CD4-positive, alpha-beta memory T cell (primary cell): ENCODE measurements around the gene RCCD1. TPM values are rescaled to one million over a fixed set of nuclear protein-coding genes. Genes with fewer than 3 reads are reported as not detected.

Experiments
- CTCF ChIA-PET: fragments of 350-600 bp; sonication (Branson Sonifier 250); formaldehyde crosslinking; loops from one replicate; lab custom pipeline; 2021; ENCODE audit warnings: inconsistent platforms; ENCODE audit not compliant: partially characterized antibody; lab: Charles Lee
- POLR2A ChIA-PET: fragments of 350-600 bp; sonication (Branson Sonifier 250); formaldehyde crosslinking; loops from one replicate; lab custom pipeline; 2021; ENCODE audit not compliant: partially characterized antibody; lab: Charles Lee
- DNase-seq, 5 donors: peaks; one replicate each; pipeline versions ENCODE4 v3.0.0 to v3.0.0-alpha.2; 2020 to 2022; ENCODE audit warnings: mixed read lengths in 1 of 5
- H3K27ac ChIP-seq: one replicate; pipeline ENCODE4 v1.7.0; 2013; ENCODE audit warnings: low read depth, low read length
- H3K27me3 ChIP-seq: 2 replicates; pipeline ENCODE4 v1.7.0; 2013; ENCODE audit warnings: mild to moderate bottlenecking, low read length, moderate library complexity; ENCODE audit not compliant: insufficient read depth
- H3K36me3 ChIP-seq: 2 replicates; pipeline ENCODE4 v1.7.0; 2013; ENCODE audit warnings: mild to moderate bottlenecking, low read length, moderate library complexity; ENCODE audit not compliant: insufficient read depth
- H3K4me1 ChIP-seq: 2 replicates; pipeline ENCODE4 v1.7.0; 2013; ENCODE audit warnings: mild to moderate bottlenecking, low read length, moderate library complexity; ENCODE audit not compliant: insufficient read depth
- H3K4me3 ChIP-seq, 2 donors: one replicate each; pipeline ENCODE4 v1.7.0; 2013; ENCODE audit warnings: low read length in 2 of 2, mild to moderate bottlenecking in 1 of 2
- H3K9me3 ChIP-seq, 2 donors: one replicate each; pipeline ENCODE4 v1.7.0; 2013; ENCODE audit warnings: low read length in 2 of 2, control low read depth in 1 of 2; ENCODE audit not compliant: control insufficient read depth in 1 of 2
- H3K27ac Mint-ChIP-seq, 7 donors: one replicate each; pipeline ENCODE4 v1.8.0; 2020 to 2021; ENCODE audit warnings: mixed read lengths in 7 of 7, mild to moderate bottlenecking in 6 of 7, inconsistent platforms in 3 of 7, moderate library complexity in 3 of 7
- H3K27me3 Mint-ChIP-seq, 2 donors: one replicate each; pipeline ENCODE4 v1.8.0; 2020 to 2021; ENCODE audit warnings: mixed read lengths in 2 of 2
- H3K36me3 Mint-ChIP-seq, 2 donors: one replicate each; pipeline ENCODE4 v1.8.0; 2020 to 2021; ENCODE audit warnings: mixed read lengths in 2 of 2, inconsistent platforms in 1 of 2, mild to moderate bottlenecking in 1 of 2
- H3K4me1 Mint-ChIP-seq, 4 donors: one replicate each; pipeline ENCODE4 v1.8.0; 2020 to 2021; ENCODE audit warnings: mixed read lengths in 4 of 4, mild to moderate bottlenecking in 1 of 4
- H3K4me3 Mint-ChIP-seq, 8 donors: one replicate each; pipeline ENCODE4 v1.8.0; 2020 to 2021; ENCODE audit warnings: mixed read lengths in 8 of 8, mild to moderate bottlenecking in 7 of 8, moderate library complexity in 6 of 8, inconsistent platforms in 3 of 8
- H3K9me3 Mint-ChIP-seq, 8 donors: one replicate each; pipeline ENCODE4 v1.8.0; 2020 to 2021; ENCODE audit warnings: mixed read lengths in 8 of 8, mild to moderate bottlenecking in 5 of 8, inconsistent platforms in 3 of 8, moderate library complexity in 1 of 8
- intact Hi-C: fragments of 100-400 bp; cut with micrococcal nuclease; formaldehyde crosslinking; loops from one replicate; pipeline ENCODE4 v1.15.1; 2023
- polyA plus RNA-seq, 2 donors: library from polyadenylated mRNA; unstranded; fragments of 300-500 nt; fragmentation: Illumina TruSeq; gene quantifications; one replicate each; pipeline ENCODE4 v1.2.3, GENCODE V29; 2021
- total RNA-seq, 2 experiments: library from RNA; stranded (reverse); gene quantifications; one replicate each; pipeline ENCODE4 v1.2.3, GENCODE V29; 2021

The RCCD1 gene
- total and polyA plus RNA-seq, 4 experiments from 2014 or later: 2.0 to 15.6 (median 9.3) TPM

DNA sequence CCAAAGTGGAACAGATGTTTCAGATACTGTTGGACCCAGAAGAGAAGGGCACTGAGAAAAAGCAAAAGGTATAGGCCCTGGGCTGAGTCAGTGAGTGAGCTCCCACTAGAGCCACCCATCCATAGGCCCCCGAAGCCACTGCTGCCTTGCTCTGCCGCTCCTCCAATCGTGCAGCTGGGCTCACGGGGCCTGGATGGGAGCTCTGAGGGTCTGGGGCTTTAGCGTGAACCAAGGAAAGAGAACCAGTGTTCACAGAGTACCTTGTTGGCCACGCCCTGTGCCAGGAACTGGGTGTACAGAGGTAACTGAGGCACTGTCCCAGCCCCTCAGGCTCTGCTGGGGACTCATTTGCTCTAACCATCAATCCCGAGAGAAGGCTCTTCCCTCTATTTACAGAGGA is 14.9 kb upstream of the RCCD1 start:
- H3K4me1 Mint-ChIP-seq: peaks cover 9 to 22% (median 14%) of the 10 kb centered on the region in 4 donors

DNA sequence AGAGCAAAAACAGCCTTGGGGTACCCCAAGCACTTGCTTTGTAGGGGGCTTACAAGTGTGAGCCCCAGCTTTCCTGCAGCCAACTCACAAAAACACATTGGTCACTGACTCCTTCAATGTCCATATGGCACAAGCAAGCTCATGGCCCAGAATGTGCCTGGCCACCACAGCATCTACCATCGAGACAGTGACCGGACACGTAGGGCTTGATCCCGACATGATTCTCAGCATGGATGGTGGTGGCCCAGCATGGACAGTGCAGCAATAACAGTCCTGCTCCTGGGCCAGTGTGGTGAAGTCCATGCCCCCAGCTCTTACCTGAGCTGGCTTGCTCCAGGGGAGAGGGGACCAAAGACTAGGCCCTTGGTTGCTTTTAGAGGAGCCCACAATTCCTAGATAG is 13.6 kb upstream of the RCCD1 start:
- CTCF ChIA-PET: interaction anchor here (0.8 to 9.4 kb wide), 4 partner anchors 8 to 621 kb away, joined by 3 to 112 read pairs (median 4); partner anchors contain the start of genes HDDC3 and UNC45A

More for the DNA sequence above, 14.9 kb upstream of the RCCD1 start:
- DNase-seq: no peak
- Mint-ChIP-seq H3K27ac (no peak overlapping the region), H3K36me3 (peaks cover 31 to 49% of the 10 kb centered on the region in 2 donors), H3K4me3 (no peak overlapping the region), H3K9me3 (peaks cover 0 to 6% (median 0%) of the 10 kb centered on the region in 8 donors), H3K27me3 (no peaks in the 10 kb centered on the region)
- intact Hi-C loops: loop anchor here (10.0 kb wide), 1 partner anchor 535 kb away; no protein-coding TSS in a partner anchor
- Histone ChIP-seq H3K27ac (no peak overlapping the region), H3K9me3 (no peaks in the 10 kb centered on the region), H3K4me1 (peaks cover 15% of the 10 kb centered on the region), H3K27me3 (no peaks in the 10 kb centered on the region), H3K36me3 (peaks cover 51% of the 10 kb centered on the region), H3K4me3 (no peak overlapping the region)
- CTCF ChIA-PET: no interaction called here
- POLR2A ChIA-PET: interaction anchor here (2.2 kb wide), 1 partner anchor 15 kb away, joined by 9 read pairs; the partner anchor contains the start of gene RCCD1

GRCh38 chr15:90942354-90943120 is 12.1 kb upstream of the RCCD1 start:
- Mint-ChIP-seq H3K27ac (peak overlapping the region in 2 of 7 donors; percentile 31 to 36), H3K4me3 (no peak overlapping the region), H3K36me3 (peaks cover 34 to 57% of the 10 kb centered on the region in 2 donors), H3K27me3 (no peaks in the 10 kb centered on the region), H3K4me1 (peaks cover 0 to 1% (median 0%) of the 10 kb centered on the region in 4 donors), H3K9me3 (no peaks in the 10 kb centered on the region)
- ChIA-PET POLR2A (interaction anchor here (0.6 to 3.3 kb wide), 3 partner anchors 8 to 1003 kb away, joined by 3 to 16 read pairs (median 10); partner anchors contain the start of genes RCCD1 and UNC45A), CTCF (interaction anchor here (0.7 to 9.4 kb wide), 3 partner anchors 10 to 1983 kb away, joined by 3 to 112 read pairs (median 28); partner anchors contain the start of genes HDDC3, RCCD1 and UNC45A)
- H3K4me3 ChIP-seq: no peak overlapping the region
- no peaks in the 10 kb centered on the region for H3K27me3 ChIP-seq
- H3K36me3 ChIP-seq: peaks cover 68% of the 10 kb centered on the region
- H3K4me1 ChIP-seq: no peaks in the 10 kb centered on the region
- intact Hi-C loops: no loop called here
- no peaks in the 10 kb centered on the region for H3K9me3 ChIP-seq
- no peak overlapping the region for H3K27ac ChIP-seq
- DNase-seq: no peak

More for the DNA sequence above, 13.6 kb upstream of the RCCD1 start:
- Mint-ChIP-seq H3K27me3 (no peaks in the 10 kb centered on the region), H3K9me3 (peaks cover 0 to 4% (median 0%) of the 10 kb centered on the region in 8 donors), H3K36me3 (peaks cover 34 to 52% of the 10 kb centered on the region in 2 donors), H3K4me1 (peaks cover 7 to 10% (median 10%) of the 10 kb centered on the region in 4 donors), H3K27ac (peak overlapping the region in 1 of 7 donors; percentile 10), H3K4me3 (no peak overlapping the region)
- POLR2A ChIA-PET: interaction anchor here (1.2 to 2.2 kb wide), 2 partner anchors 9 to 13 kb away, joined by 7 to 9 read pairs; partner anchors contain the start of genes HDDC3 and RCCD1
- intact Hi-C loops: no loop called here
- Histone ChIP-seq H3K27me3 (no peaks in the 10 kb centered on the region), H3K27ac (no peak overlapping the region), H3K4me1 (peaks cover 8% of the 10 kb centered on the region), H3K36me3 (peaks cover 56% of the 10 kb centered on the region), H3K4me3 (no peak overlapping the region), H3K9me3 (no peaks in the 10 kb centered on the region)
- no peak for DNase-seq

DNA sequence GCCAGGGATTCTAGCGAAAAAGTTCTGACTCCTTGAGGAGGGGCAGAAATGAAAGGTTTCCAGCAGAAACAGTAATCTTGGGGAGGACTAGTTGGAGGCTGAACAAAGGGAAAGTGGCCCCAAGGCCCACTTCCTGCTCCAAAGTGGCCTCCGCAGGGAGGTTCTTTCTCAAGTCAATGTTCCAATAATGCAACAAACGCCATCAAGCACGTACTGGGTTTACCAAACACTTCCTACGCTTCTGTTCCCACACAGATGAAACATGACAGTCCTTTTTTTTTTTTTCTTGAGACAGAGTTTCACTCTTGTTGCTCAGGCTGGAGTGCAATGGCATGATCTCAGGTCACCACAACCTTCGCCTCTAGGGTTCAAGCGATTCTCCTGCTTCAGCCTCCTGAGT is 9.6 kb upstream of the RCCD1 start:
- POLR2A ChIA-PET: interaction anchor here (1.1 to 3.3 kb wide), 2 partner anchors 10 to 12 kb away, joined by 4 to 16 read pairs; partner anchors contain the start of genes HDDC3 and UNC45A
- no peak overlapping the region for H3K27ac Mint-ChIP-seq
- H3K4me1 Mint-ChIP-seq: peaks cover 0 to 1% (median 0%) of the 10 kb centered on the region in 4 donors
- H3K9me3 Mint-ChIP-seq: no peaks in the 10 kb centered on the region
- Histone ChIP-seq H3K9me3 (no peaks in the 10 kb centered on the region), H3K4me3 (no peak overlapping the region), H3K27me3 (no peaks in the 10 kb centered on the region), H3K4me1 (no peaks in the 10 kb centered on the region), H3K27ac (no peak overlapping the region), H3K36me3 (peaks cover 69% of the 10 kb centered on the region)
- H3K4me3 Mint-ChIP-seq: no peak overlapping the region
- peaks cover 34 to 69% of the 10 kb centered on the region in 2 donors for H3K36me3 Mint-ChIP-seq
- no peak for DNase-seq
- no peaks in the 10 kb centered on the region for H3K27me3 Mint-ChIP-seq
- intact Hi-C loops: no loop called here
- CTCF ChIA-PET: interaction anchor here (3.4 to 9.4 kb wide), 2 partner anchors 10 to 13 kb away, joined by 28 to 112 read pairs; partner anchors contain the start of genes HDDC3, RCCD1 and UNC45A

DNA sequence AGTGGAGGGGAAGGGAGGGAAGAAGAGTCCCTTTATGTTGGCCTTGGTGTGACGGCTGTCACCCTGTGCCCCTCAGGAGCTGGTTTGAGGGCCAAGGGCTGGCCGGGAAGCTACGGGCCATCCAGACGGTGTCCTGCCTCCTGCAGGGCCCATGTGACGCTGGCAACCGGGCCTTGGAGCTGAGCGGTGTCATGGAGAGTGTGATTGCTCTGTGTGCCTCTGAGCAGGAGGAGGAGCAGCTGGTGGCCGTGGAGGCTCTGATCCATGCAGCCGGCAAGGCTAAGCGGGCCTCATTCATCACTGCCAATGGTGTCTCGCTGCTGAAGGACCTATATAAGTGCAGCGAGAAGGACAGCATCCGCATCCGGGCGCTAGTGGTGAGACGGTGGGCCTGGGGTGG is 8.1 kb upstream of the RCCD1 start:
- no peaks in the 10 kb centered on the region for H3K9me3 Mint-ChIP-seq

DNA sequence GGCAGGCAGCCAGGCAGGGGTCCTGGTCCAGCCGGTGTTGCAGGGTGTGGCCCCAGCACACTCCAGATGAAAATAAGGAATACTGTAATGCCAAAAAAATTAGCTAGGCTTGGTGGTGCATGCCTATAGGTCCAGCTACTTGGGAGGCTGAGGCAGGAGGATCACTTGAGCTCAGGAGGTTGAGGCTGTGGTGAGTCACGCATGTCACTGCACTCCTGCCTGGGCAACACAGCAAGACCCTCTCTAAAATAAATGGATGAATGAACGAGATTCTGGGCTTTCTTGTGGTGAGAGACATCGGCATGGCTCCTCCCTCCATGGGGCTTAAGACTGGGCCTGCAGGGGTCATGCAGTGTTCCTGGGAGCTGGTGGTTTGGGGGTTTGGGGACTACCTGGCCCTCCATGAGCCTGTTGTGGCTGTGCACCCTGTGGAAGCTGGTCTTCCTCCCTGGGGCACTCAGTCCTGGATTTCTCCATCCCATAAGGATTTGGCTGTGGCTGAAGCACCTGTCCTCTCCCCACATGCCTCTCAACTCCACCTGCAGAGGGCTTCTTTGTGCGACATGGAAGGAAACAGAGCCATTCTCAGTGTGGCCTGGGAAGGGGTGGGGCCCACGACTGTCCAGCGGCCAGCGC is 7.6 kb upstream of the RCCD1 start:
- intact Hi-C loops: no loop called here
- Mint-ChIP-seq H3K27ac (peak overlapping the region in 1 of 7 donors; percentile 13), H3K9me3 (peaks cover 0 to 3% (median 0%) of the 10 kb centered on the region in 8 donors), H3K27me3 (no peaks in the 10 kb centered on the region), H3K4me3 (no peak overlapping the region), H3K4me1 (no peaks in the 10 kb centered on the region), H3K36me3 (peaks cover 31 to 72% of the 10 kb centered on the region in 2 donors)
- DNase-seq: no peak
- POLR2A ChIA-PET: interaction anchor here (1.8 to 2.5 kb wide), 2 partner anchors 11 to 15 kb away, joined by 6 to 10 read pairs; partner anchors contain the start of genes HDDC3 and UNC45A
- Histone ChIP-seq H3K27me3 (no peaks in the 10 kb centered on the region), H3K4me3 (no peak overlapping the region), H3K4me1 (no peaks in the 10 kb centered on the region), H3K27ac (no peak overlapping the region), H3K36me3 (peaks cover 64% of the 10 kb centered on the region), H3K9me3 (no peaks in the 10 kb centered on the region)
- CTCF ChIA-PET: interaction anchor here (1.4 to 9.4 kb wide), 3 partner anchors 9 to 14 kb away, joined by 3 to 112 read pairs (median 7); partner anchors contain the start of genes HDDC3 and UNC45A

More for the DNA sequence above, 8.1 kb upstream of the RCCD1 start:
- Histone ChIP-seq H3K36me3 (peaks cover 61% of the 10 kb centered on the region), H3K27me3 (no peaks in the 10 kb centered on the region), H3K27ac (no peak overlapping the region), H3K4me3 (no peak overlapping the region), H3K4me1 (no peaks in the 10 kb centered on the region), H3K9me3 (no peaks in the 10 kb centered on the region)
- POLR2A ChIA-PET: interaction anchor here (1.8 to 2.5 kb wide), 2 partner anchors 11 to 15 kb away, joined by 6 to 10 read pairs; partner anchors contain the start of genes HDDC3 and UNC45A
- intact Hi-C loops: no loop called here
- no peak for DNase-seq
- Mint-ChIP-seq H3K27ac (no peak overlapping the region), H3K4me1 (no peaks in the 10 kb centered on the region), H3K4me3 (no peak overlapping the region), H3K27me3 (no peaks in the 10 kb centered on the region), H3K36me3 (peaks cover 27 to 70% of the 10 kb centered on the region in 2 donors)
- CTCF ChIA-PET: interaction anchor here (0.6 to 9.4 kb wide), 3 partner anchors 9 to 14 kb away, joined by 3 to 112 read pairs (median 3); partner anchors contain the start of genes HDDC3 and UNC45A
